ENCODE measurements around the gene NBEAL2. TPM values are rescaled to one million over a fixed set of nuclear protein-coding genes. Genes with fewer than 3 reads are reported as not detected.

Gene NBEAL2
- total RNA-seq (2013) = 122 TPM
- polyA plus RNA-seq = 100 to 1,000 TPM in 1 of 3 donors, 10 to 100 TPM in 2; 10.4 to 622 (median 17.3) TPM
- 149 and 164 TPM in 2 replicates for polyA minus RNA-seq
- 93.6 to 407 (median 244) reads per million in 11 experiments for total RNA-seq

DNA sequence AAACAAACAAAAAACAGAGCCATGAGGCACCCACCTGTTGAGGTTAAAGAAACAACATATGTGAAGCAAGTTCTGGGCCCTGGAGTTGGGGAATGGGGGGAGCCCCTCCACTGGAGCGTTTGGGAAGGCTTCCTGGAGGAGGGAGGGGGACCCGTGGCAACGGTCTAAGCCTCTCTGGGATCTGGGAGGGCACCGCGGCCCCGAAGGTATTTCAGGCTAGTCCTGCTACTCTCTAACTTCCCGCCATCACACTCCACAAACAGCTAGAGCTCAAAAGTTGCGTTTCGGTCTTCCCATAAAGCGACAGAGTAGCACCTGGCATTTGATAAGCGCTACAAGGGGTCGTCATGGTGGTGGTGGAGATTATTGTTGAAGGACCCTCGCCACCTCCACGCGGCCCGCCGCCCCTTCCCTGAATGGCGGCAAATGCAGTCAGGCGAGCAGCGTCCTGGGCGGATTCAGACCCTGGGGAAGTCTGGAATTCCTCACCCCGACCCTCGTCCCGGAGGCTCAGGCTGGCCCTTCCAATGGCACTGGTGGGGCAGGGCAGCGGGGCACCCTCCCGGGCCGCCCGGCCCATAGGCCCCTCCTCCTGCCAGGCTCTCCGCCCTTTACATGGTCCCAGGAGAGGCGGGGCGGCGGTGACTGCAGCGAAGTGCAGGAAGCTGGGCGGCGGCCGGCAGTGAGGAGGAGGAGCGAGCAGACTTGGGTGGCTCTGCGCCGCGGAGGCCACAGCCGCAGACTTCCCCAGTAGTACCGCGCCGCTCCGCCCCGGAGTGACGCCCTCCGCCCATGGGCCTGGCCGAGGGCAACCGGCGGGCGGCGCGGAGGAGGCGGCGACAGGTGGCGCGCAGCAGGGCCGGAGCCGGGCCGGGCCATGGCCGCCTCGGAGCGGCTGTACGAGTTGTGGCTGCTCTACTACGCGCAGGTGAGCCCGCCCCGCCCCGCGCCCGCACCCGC lies at the start of gene NBEAL2:
Gene NBEAL2, plus strand, starts transcription at position 682 of the 960 bp plus-strand sequence. Its CDS starts 196 bp downstream, at position 878.
- Histone ChIP-seq H3K36me3 (replicated peaks in 1 of 2; ENCODE audit: control insufficient read depth in 1 of 2, insufficient read depth in 2 of 2, low read length in 2 of 2) (no peaks in the 10 kb centered on the region), H3K27ac (ENCODE audit: low read depth in 1 of 2, low read length in 2 of 2) (peak within 1 kb of the TSS; percentile 62 to 89), H3K79me2 (ENCODE audit: insufficient read depth, low read length) (peaks cover 91% of the 10 kb centered on the region), H3K4me3 (replicated peaks in 1 of 3; ENCODE audit: low read depth in 2 of 3, low read length in 3 of 3) (peak within 1 kb of the TSS; percentile 92 to 96 (median 94)), H3K27me3 (ENCODE audit: control insufficient read depth in 2 of 2, insufficient read depth in 2 of 2, low read length in 2 of 2) (no peaks in the 10 kb centered on the region), H2AFZ (ENCODE audit: insufficient read depth, low read depth, low read length, poor library complexity, severe bottlenecking) (peak within 1 kb of the TSS; percentile 82), H3K9ac (ENCODE audit: insufficient read depth, low read length, poor library complexity, severe bottlenecking) (peak within 1 kb of the TSS; percentile 67), H3K9me3 (replicated peaks in 1 of 2; ENCODE audit: control insufficient read depth in 1 of 2, insufficient read depth in 1 of 2, low read length in 2 of 2) (no peaks in the 10 kb centered on the region), H4K20me1 (ENCODE audit: insufficient read depth, low read length) (peaks cover 36% of the 10 kb centered on the region), H3K4me2 (replicated peaks; ENCODE audit: extremely low read depth, low read length, poor library complexity, severe bottlenecking) (peak within 1 kb of the TSS; percentile 96), H3K4me1 (ENCODE audit: control insufficient read depth in 1 of 2, insufficient read depth in 2 of 2, low read length in 2 of 2) (peaks cover 83 to 87% of the 10 kb centered on the region in 2 donors)
- DNase-seq = peak; percentile 92 to 94 (median 94)
- Mint-ChIP-seq H3K4me3 (peak within 1 kb of the TSS; percentile 85 to 93), H3K9me3 (no peaks in the 10 kb centered on the region), H3K4me1 (peaks cover 75% of the 10 kb centered on the region), H3K36me3 (peaks cover 7 to 11% of the 10 kb centered on the region in 2 donors), H3K27me3 (ENCODE audit: low read depth in 3 of 3) (peaks cover 0 to 1% (median 0%) of the 10 kb centered on the region in 3 donors), H3K27ac (peak within 1 kb of the TSS; percentile 86 to 93 (median 88))
- WGBS (ENCODE audit: insufficient coverage) = under 1% methylated on average over 65 of the region's 73 CpGs
- TF ChIP-seq CTCF (IDR thresholded peaks at IDR 0.05) = no peak
- intact Hi-C loops (cut with micrococcal nuclease) = loop anchor here (5.0 to 10.0 kb wide), 3 partner anchors 47 to 284 kb away; partner anchors contain the start of gene ALS2CL (in 1 of the 2)

All from CD14-positive monocyte (primary cell).